Spleen (tissue), 11 donors: ENCODE measurements around the gene CRLF1. TPM values are rescaled to one million over a fixed set of nuclear protein-coding genes. Genes with fewer than 3 reads are reported as not detected.

Experiments used
- DNase-seq: peaks from one replicate; pipeline ENCODE4 v3.0.0-alpha.2; 2020
- H3K27ac ChIP-seq, 8 donors: fragments of 200-600 bp; sonication (generic) in 7 of 8; 1 replicate in 4 of 8; 2 replicates in 4 of 8; pipeline versions ENCODE4 v1.5.0 to v1.8.0; 2016 to 2021; ENCODE audit warnings: inconsistent platforms in 4 of 8, mild to moderate bottlenecking in 4 of 8, moderate library complexity in 1 of 8
- H3K27me3 ChIP-seq, 7 donors: fragments of 200-600 bp; sonication (generic) in 6 of 7; replicated peaks in 1 of 7; 1 replicate in 4 of 7; 2 replicates in 3 of 7; pipeline versions ENCODE4 v1.5.0 to v1.8.0; 2016 to 2021; ENCODE audit warnings: inconsistent platforms in 3 of 7, mild to moderate bottlenecking in 1 of 7
- H3K36me3 ChIP-seq, 6 donors: fragments of 200-600 bp; sonication (generic) in 5 of 6; 1 replicate in 4 of 6; 2 replicates in 2 of 6; pipeline versions ENCODE4 v1.5.0 to v1.8.0; 2016 to 2021; ENCODE audit warnings: inconsistent platforms in 2 of 6
- H3K4me1 ChIP-seq, 6 donors: fragments of 200-600 bp; sonication (generic) in 5 of 6; 1 replicate in 3 of 6; 2 replicates in 3 of 6; pipeline versions ENCODE4 v1.5.0 to v1.8.0; 2016 to 2021; ENCODE audit warnings: inconsistent platforms in 3 of 6
- H3K4me3 ChIP-seq, 8 donors: fragments of 200-600 bp; sonication (generic) in 7 of 8; 1 replicate in 4 of 8; 2 replicates in 4 of 8; pipeline versions ENCODE4 v1.5.0 to v1.8.0; 2016 to 2021; ENCODE audit warnings: inconsistent platforms in 4 of 8, mild to moderate bottlenecking in 4 of 8, moderate library complexity in 2 of 8
- H3K9me3 ChIP-seq, 8 donors: fragments of 200-600 bp; sonication (generic) in 7 of 8; 1 replicate in 4 of 8; 2 replicates in 4 of 8; pipeline versions ENCODE4 v1.5.0 to v1.8.0; 2016 to 2021; ENCODE audit warnings: inconsistent platforms in 4 of 8
- CTCF ChIP-seq, 11 experiments: fragments of 200-600 bp in 7 of 11; fragments of 450-650 bp in 4 of 11; sonication (generic) in 4 of 11; IDR thresholded peaks in 8 of 11; conservative IDR thresholded peaks in 3 of 11; 1 replicate in 7 of 11; 2 replicates in 4 of 11; pipeline versions ENCODE4 v1.4.0 to v1.8.0; 2016 to 2021; ENCODE audit warnings: antibody characterized with exemption in 11 of 11, inconsistent platforms in 4 of 11, mild to moderate bottlenecking in 1 of 11
- POLR2A ChIP-seq, 3 donors: fragments of 450-650 bp; IDR thresholded peaks; one replicate each; pipeline ENCODE4 v1.5.1; 2017; ENCODE audit warnings: antibody characterized with exemption in 3 of 3, mild to moderate bottlenecking in 1 of 3
- POLR2AphosphoS5 ChIP-seq, 3 donors: sonication (generic); formaldehyde crosslinking; IDR thresholded peaks; one replicate each; pipeline ENCODE4 v1.5.1; 2017; ENCODE audit warnings: antibody characterized with exemption in 3 of 3
- WGBS, 5 donors: extraction: QIAGEN DNeasy Blood & Tissue Kit in 3 of 5; methylation state at CpG; one replicate each; pipeline versions ENCODE4 v1.1.5 to v1.1.7; 2013 to 2018; 5-methylcytosine and 5-hydroxymethylcytosine counted together
- intact Hi-C: fragments of 100-400 bp; cut with DNase I; formaldehyde crosslinking; loops from one replicate; pipeline ENCODE4 v1.15.0; 2023; ENCODE audit warnings: low total_unique reads
- polyA plus RNA-seq, 3 donors: library from polyadenylated mRNA; stranded (reverse); fragments of 200-250 nt; gene quantifications; one replicate each; pipeline ENCODE4 v1.2.1, GENCODE V29; 2013
- total RNA-seq, 7 donors: library from RNA; depleted of rRNA in 3 of 7; stranded (reverse); fragments of >200 nt in 3 of 7; fragmentation: NEBNext Ultra II Directional in 4 of 7; extraction: Animal tissue kit (Norgen Biotek cat#: 25700) in 4 of 7; gene quantifications; one replicate each; pipeline versions ENCODE4 v1.1.0 to v1.2.1, GENCODE V29; 2016 to 2021
- donor health status: healthy with polysubstance abuse.
- donor health status: DM: no; HTN: no; CAD: no; lungs with moderate emphysema.
- donor health status: DM: no; HTN: no; CAD: no.
- donor health status: Bipolar disorder and iron deficiency.
- donor health status: healthy.
- donor health status: DM: no; HTN: no; CAD: no.
- donor health status: DM: yes; HTN: yes; CAD: no.

CRLF1 gene
- total and polyA plus RNA-seq, 10 donors = 0.20 to 8.0 (median 2.6) TPM; not detected in 1

- 67 to 81% (median 74%) methylated on average over 14 of the region's 14 CpGs for WGBS, 5 donors
- peaks cover 8 to 60% (median 49%) of the 10 kb centered on the region in 6 donors for H3K36me3 ChIP-seq
- no peaks in the 10 kb centered on the region for H3K9me3 ChIP-seq
- peaks cover 11 to 63% (median 37%) of the 10 kb centered on the region in 6 donors for H3K4me1 ChIP-seq
- H3K27me3 ChIP-seq = no peaks in the 10 kb centered on the region
- peak overlapping the region; percentile 31 to 98 (median 78) for H3K27ac ChIP-seq
- no peak overlapping the region for H3K4me3 ChIP-seq
- intact Hi-C loops = no loop called here
- no peak for DNase-seq
- peak; percentile 57 to 60 (median 59) for TF ChIP-seq POLR2AphosphoS5 (IDR thresholded peaks at IDR 0.05)
- no peak for TF ChIP-seq CTCF (IDR thresholded peaks at IDR 0.05 in 8 of 11, conservative IDR thresholded peaks at IDR 0.05 in 3 of 11)
These were observed 44.5 kb downstream of the CRLF1 start for GRCh38 chr19:18562086-18562485.

- H3K27ac ChIP-seq = peak overlapping the region in 7 of 8 donors; percentile 25 to 98 (median 95)
- TF ChIP-seq POLR2A (IDR thresholded peaks at IDR 0.05) (no peak), POLR2AphosphoS5 (IDR thresholded peaks at IDR 0.05) (no peak), CTCF (IDR thresholded peaks at IDR 0.05 in 8 of 11, conservative IDR thresholded peaks at IDR 0.05 in 3 of 11) (no peak)
- no peak overlapping the region for H3K4me3 ChIP-seq
- peaks cover 11 to 68% (median 39%) of the 10 kb centered on the region in 6 donors for H3K4me1 ChIP-seq
- H3K36me3 ChIP-seq = peaks cover 0 to 36% (median 25%) of the 10 kb centered on the region in 6 donors
- WGBS, 5 donors = 42 to 53% (median 46%) methylated on average over 5 of the region's 5 CpGs
- DNase-seq = no peak
- intact Hi-C loops = no loop called here
- no peaks in the 10 kb centered on the region for H3K9me3 ChIP-seq
- H3K27me3 ChIP-seq = no peaks in the 10 kb centered on the region
These were observed 46.9 kb downstream of the CRLF1 start for GRCh38 chr19:18559685-18560084.

- peak overlapping the region; percentile 95 to 98 (median 96) for H3K27ac ChIP-seq
- WGBS, 5 donors = 35 to 62% (median 43%) methylated on average over 3 of the region's 3 CpGs
- intact Hi-C loops = no loop called here
These were observed 48.0 kb downstream of the CRLF1 start for GRCh38 chr19:18558604-18559003.

DNA sequence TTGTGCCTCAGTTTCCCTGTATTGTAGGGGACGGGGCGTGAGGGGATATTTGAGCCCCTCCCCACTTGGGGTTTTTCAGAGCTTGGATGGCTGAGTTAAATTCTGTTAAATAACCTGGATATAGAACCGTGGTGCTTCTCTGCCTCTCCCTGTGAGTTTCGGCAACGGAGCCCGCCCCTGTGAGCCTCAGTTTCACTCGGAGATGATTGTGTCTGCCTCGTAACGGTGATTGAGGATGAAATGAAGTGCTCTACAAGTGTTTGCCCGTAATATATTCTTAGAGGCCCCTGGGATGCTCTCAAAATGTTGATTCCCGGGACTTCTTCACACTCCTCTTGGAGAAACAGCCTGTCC is 48.4 kb downstream of the CRLF1 start:
- Histone ChIP-seq H3K27me3 (no peaks in the 10 kb centered on the region), H3K27ac (peak overlapping the region; percentile 95 to 98 (median 96)), H3K9me3 (no peaks in the 10 kb centered on the region), H3K36me3 (peaks cover 0 to 21% (median 10%) of the 10 kb centered on the region in 6 donors), H3K4me3 (peak overlapping the region; percentile 68 to 97 (median 88)), H3K4me1 (peaks cover 11 to 62% (median 39%) of the 10 kb centered on the region in 6 donors)
- intact Hi-C loops = no loop called here
- TF ChIP-seq POLR2AphosphoS5 (IDR thresholded peaks at IDR 0.05) (no peak), CTCF (IDR thresholded peaks at IDR 0.05 in 8 of 11, conservative IDR thresholded peaks at IDR 0.05 in 3 of 11) (no peak), POLR2A (IDR thresholded peaks at IDR 0.05) (no peak)
- 6 to 9% (median 7%) methylated on average over 9 to 11 of the region's 11 CpGs for WGBS, 5 donors
- no peak for DNase-seq

More at GRCh38 chr19:18558604-18559003, 48.0 kb downstream of the CRLF1 start:
- TF ChIP-seq POLR2A (IDR thresholded peaks at IDR 0.05) (no peak), CTCF (IDR thresholded peaks at IDR 0.05 in 8 of 11, conservative IDR thresholded peaks at IDR 0.05 in 3 of 11) (no peak), POLR2AphosphoS5 (IDR thresholded peaks at IDR 0.05) (no peak)
- DNase-seq = no peak
- no peaks in the 10 kb centered on the region for H3K9me3 ChIP-seq
- H3K4me3 ChIP-seq = peak overlapping the region; percentile 68 to 97 (median 88)
- H3K4me1 ChIP-seq = peaks cover 11 to 67% (median 39%) of the 10 kb centered on the region in 6 donors
- H3K27me3 ChIP-seq = no peaks in the 10 kb centered on the region
- peaks cover 0 to 25% (median 15%) of the 10 kb centered on the region in 6 donors for H3K36me3 ChIP-seq
